HG03442 (cell line): Measurements from ENCODE around the gene S100A9.
"Not testable (repeated sequence)": the region's sequence is repeated elsewhere in the genome, so short reads cannot be mapped to it uniquely, and the experiment has no call there.

Experiments used
- ATAC-seq: cut with Tn5 transposase; IDR thresholded peaks from one replicate; pipeline ENCODE4 v1.9.1; 2021; ENCODE audit warnings: mild to moderate bottlenecking, moderate library complexity; ENCODE audit not compliant: unreplicated experiment

The S100A9 gene

DNA sequence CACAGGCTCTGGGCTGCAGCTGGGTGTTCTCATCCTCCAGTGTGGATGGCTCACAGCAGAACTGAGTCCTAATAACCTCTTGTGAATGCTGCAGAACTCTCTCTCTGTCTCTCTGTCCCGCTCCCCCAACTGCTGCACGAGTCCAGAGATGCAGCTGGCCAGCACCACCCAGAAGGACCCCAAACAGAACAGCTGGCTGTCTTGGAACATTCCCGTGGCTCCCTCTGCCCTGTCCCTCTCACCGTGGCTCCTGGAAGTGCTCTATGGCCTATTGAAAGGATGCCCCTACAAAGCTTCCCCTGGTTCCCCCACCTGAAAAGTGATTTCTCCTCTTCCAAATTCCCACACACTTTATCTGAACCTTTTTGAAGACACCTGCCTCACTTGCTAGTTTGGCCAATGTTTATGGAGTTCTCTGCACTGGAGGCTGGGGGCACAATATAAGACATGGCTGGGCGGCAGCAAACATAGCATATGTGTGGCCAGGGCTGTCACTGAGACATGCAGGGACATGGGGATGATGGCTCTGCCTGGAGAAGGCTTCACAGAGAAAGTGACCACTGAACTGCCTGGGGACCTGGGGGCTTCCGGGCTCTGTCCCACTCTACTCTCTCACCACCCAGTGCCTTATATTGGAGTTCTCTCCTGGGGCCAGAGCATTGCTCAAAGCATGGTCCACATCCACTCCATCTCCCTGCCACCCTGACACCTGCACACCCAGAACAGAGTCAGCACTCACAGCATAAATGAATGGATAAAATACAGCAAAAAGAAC, 48.4 kb downstream of the S100A9 start:
- not testable (repeated sequence) for ATAC-seq

DNA sequence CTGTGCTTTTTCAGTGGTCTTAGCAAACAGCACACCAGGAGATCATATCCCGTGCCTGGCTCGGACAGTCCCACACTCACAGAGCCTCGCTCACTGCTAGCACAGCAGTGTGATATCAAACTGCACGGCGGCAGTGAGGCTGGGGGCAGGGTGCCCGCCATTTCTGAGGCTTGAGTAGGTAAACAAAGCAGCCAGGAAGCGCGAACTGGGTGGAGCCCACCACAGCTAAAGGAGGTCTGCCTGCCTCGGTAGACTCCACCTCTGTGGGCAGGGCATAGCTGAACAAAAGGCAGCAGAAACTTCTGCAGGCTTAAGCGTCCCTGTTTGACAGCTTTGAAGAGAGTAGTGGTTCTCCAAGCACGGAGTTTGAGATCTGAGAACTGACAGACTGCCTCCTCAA, 49.6 kb downstream of the S100A9 start:
- not testable (repeated sequence) for ATAC-seq
